Panc1 (cell line): ENCODE results near the gene MTUS2. TPM values are rescaled to one million over a fixed set of nuclear protein-coding genes. Genes with fewer than 3 reads are reported as not detected.

ENCODE experiments used
- ATAC-seq: fragments of 200-7000 bp; cut with Tn5 transposase; 2 replicates; pipeline ENCODE4 v1.9.1; 2020; ENCODE audit warnings: mild to moderate bottlenecking, moderate library complexity
- BruUV-seq: library from RNA; stranded (reverse); fragments of 400-500 nt; replicated peaks from 2 replicates; lab custom pipeline; 2021; lab: Mats Ljungman, UMichigan
- CTCF ChIA-PET: fragments of 300-600 bp; sonication (Branson Sonifier 250); formaldehyde crosslinking; loops from one replicate; lab custom pipeline; 2022; ENCODE audit warnings: antibody characterized with exemption; lab: Charles Lee
- POLR2A ChIA-PET: fragments of 300-600 bp; sonication (Branson Sonifier 250); formaldehyde crosslinking; loops from one replicate; lab custom pipeline; 2022; ENCODE audit warnings: antibody characterized with exemption; lab: Charles Lee
- DNase-seq: peaks from one replicate; pipeline ENCODE4 v3.0.0-alpha.2; 2010; ENCODE audit warnings: low read depth, low spot score
- H3K27ac ChIP-seq: 2 replicates; pipeline ENCODE4 v1.5.1; 2011; ENCODE audit warnings: mild to moderate bottlenecking, low read length, inconsistent platforms
- H3K27me3 ChIP-seq: fragments of 200-500 bp; sonication (Bioruptor generic); 2 replicates; pipeline ENCODE4 v1.6.0; 2014; ENCODE audit warnings: low read length, inconsistent platforms; ENCODE audit not compliant: control insufficient read depth, insufficient read depth
- H3K36me3 ChIP-seq: fragments of 200-500 bp; sonication (Bioruptor generic); 2 replicates; pipeline ENCODE4 v1.5.1; 2014; ENCODE audit warnings: inconsistent platforms, mild to moderate bottlenecking, low read length, moderate library complexity; ENCODE audit not compliant: control insufficient read depth, insufficient read depth
- H3K4me1 ChIP-seq: 2 replicates; pipeline ENCODE4 v1.5.1; 2011; ENCODE audit warnings: inconsistent platforms, mild to moderate bottlenecking, low read length, moderate library complexity; ENCODE audit not compliant: control insufficient read depth, insufficient read depth
- H3K4me3 ChIP-seq, 2 experiments: 2 replicates each; pipeline ENCODE4 v1.5.1; 2011 to 2012; ENCODE audit warnings: low read depth in 2 of 2, low read length in 2 of 2, mild to moderate bottlenecking in 2 of 2, inconsistent platforms in 1 of 2, moderate library complexity in 1 of 2
- H3K9me3 ChIP-seq: fragments of 200-500 bp; sonication (Bioruptor generic); 2 replicates; pipeline ENCODE4 v1.5.1; 2014; ENCODE audit warnings: low read depth, mild to moderate bottlenecking, inconsistent platforms, low read length, moderate library complexity; ENCODE audit not compliant: control insufficient read depth, insufficient read depth
- CTCF ChIP-seq: fragments of 450-650 bp; IDR thresholded peaks from 2 replicates; pipeline ENCODE4 v1.5.1; 2017; ENCODE audit warnings: mild to moderate bottlenecking
- POLR2AphosphoS5 ChIP-seq: IDR thresholded peaks from 2 replicates; pipeline ENCODE4 v1.6.1; 2012; ENCODE audit warnings: mild to moderate bottlenecking, low read depth, low read length, moderate library complexity
- REST ChIP-seq, 2 experiments: IDR thresholded peaks; 2 replicates each; pipeline ENCODE4 v1.6.1; 2011 to 2012; ENCODE audit warnings: low read depth in 2 of 2, control low read depth in 1 of 2, low read length in 1 of 2, mild to moderate bottlenecking in 1 of 2, moderate library complexity in 1 of 2; ENCODE audit not compliant: insufficient read depth in 1 of 2
- SIN3A ChIP-seq: IDR thresholded peaks from 2 replicates; pipeline ENCODE4 v1.6.1; 2012; ENCODE audit warnings: low read depth, mild to moderate bottlenecking, low read length, moderate library complexity, borderline replicate concordance; ENCODE audit not compliant: insufficient read depth
- TCF7L2 ChIP-seq: IDR thresholded peaks from 2 replicates; pipeline ENCODE4 v1.6.1; 2011; ENCODE audit warnings: mild to moderate bottlenecking, low read depth, low read length, inconsistent platforms
- in situ Hi-C: cut with HindIII; loops from 2 replicates; pipeline ENCODE4 v1.10.0; 2016; ENCODE audit warnings: low sequenced_read_pairs, low pct_unique_long_range_greater_than_20kb
- intact Hi-C: fragments of 100-400 bp; cut with micrococcal nuclease; formaldehyde crosslinking; loops from one replicate; pipeline ENCODE4 v1.10.0; 2022; ENCODE audit not compliant: unreplicated experiment
- total RNA-seq: library from RNA; stranded (reverse); gene quantifications from one replicate; pipeline ENCODE4 v1.2.1, GENCODE V29; 2021; ENCODE audit not compliant: unreplicated experiment

The MTUS2 gene
- total RNA-seq, 1 experiment from 2014 or later, result 0.05 TPM

- H3K4me1 ChIP-seq, result no peaks in the 10 kb centered on the region
- no peaks in the 10 kb centered on the region for H3K9me3 ChIP-seq
- no TSS peak for BruUV-seq
- no peaks in the 10 kb centered on the region for H3K27me3 ChIP-seq
- no peak for ATAC-seq
- H3K4me3 ChIP-seq, result no peak overlapping the region
- no peak overlapping the region for H3K27ac ChIP-seq
- POLR2A ChIA-PET, result no interaction called here
- H3K36me3 ChIP-seq, result no peaks in the 10 kb centered on the region
- intact Hi-C loops, result no loop called here
- in situ Hi-C loops, result no loop called here
- TF ChIP-seq REST (IDR thresholded peaks at IDR 0.05; ENCODE audit: insufficient read depth in 1 of 2, low read depth in 2 of 2, low read length in 1 of 2) (no peak), SIN3A (no peak), CTCF (no peak), TCF7L2 (no peak), POLR2AphosphoS5 (no peak)
- no peak for DNase-seq
- CTCF ChIA-PET, result interaction anchor here (0.6 kb wide), 1 partner anchor 642 kb away, joined by 5 read pairs; no protein-coding TSS in a partner anchor
Measured at GRCh38 chr13:29471551-29471950, 651.4 kb downstream of the MTUS2 start.

- intact Hi-C loops (no loop called here), in situ Hi-C loops (no loop called here)
- no TSS peak for BruUV-seq
- Histone ChIP-seq H3K36me3 (no peaks in the 10 kb centered on the region), H3K9me3 (no peaks in the 10 kb centered on the region), H3K27ac (no peak overlapping the region), H3K4me1 (no peaks in the 10 kb centered on the region), H3K27me3 (no peaks in the 10 kb centered on the region), H3K4me3 (no peak overlapping the region)
- ATAC-seq (peak; percentile 48; the same call in 1 of the 2 replicates), DNase-seq (peak; percentile 51)
- ChIA-PET CTCF (interaction anchor here (0.6 kb wide), 1 partner anchor 641 kb away, joined by 5 read pairs; no protein-coding TSS in a partner anchor), POLR2A (no interaction called here)
- TF ChIP-seq SIN3A, result no peak
- TF ChIP-seq CTCF, result peak; percentile 88
Measured at GRCh38 chr13:29472332-29472961, 652.3 kb downstream of the MTUS2 start.
